ENCODE measurements around the gene BPIFA3.

GRCh38 chr20:33246077-33246476 lies 28.9 kb downstream of the BPIFA3 start:
- TF ChIP-seq CTCF (conservative IDR thresholded peaks at IDR 0.05) (no peak), ZFX (IDR thresholded peaks at IDR 0.05) (no peak)
